ENCODE measurements around the gene PARD3.

GRCh38 chr10:34314457-34314856 lies 500.6 kb downstream of the PARD3 start:
- no peak for TF ChIP-seq CTCF (IDR thresholded peaks at IDR 0.05)
- no peak for TF ChIP-seq POLR2A (IDR thresholded peaks at IDR 0.05)
